Lung (tissue), 12 donors: ENCODE measurements around the gene IPO9. TPM values are rescaled to one million over a fixed set of nuclear protein-coding genes. Genes with fewer than 3 reads are reported as not detected.
A peak's percentile ranks its signal among the peaks of the same experiment; 100 is the strongest.

ENCODE experiments used
- ATAC-seq: fragments of 200-7000 bp; cut with Tn5 transposase; one replicate; pipeline ENCODE4 v1.9.1; 2020; ENCODE audit warnings: moderate number of reproducible peaks; ENCODE audit not compliant: insufficient read depth, low FRiP score
- DNase-seq, 3 donors: peaks; one replicate each; pipeline ENCODE4 v3.0.0-alpha.2; 2013 to 2017
- H3K27ac ChIP-seq, 2 donors: one replicate each; pipeline ENCODE4 v1.5.1; 2013; ENCODE audit warnings: mild to moderate bottlenecking in 2 of 2, moderate library complexity in 2 of 2, control low read depth in 1 of 2, inconsistent platforms in 1 of 2, low read depth in 1 of 2, low read length in 1 of 2
- H3K27me3 ChIP-seq, 3 donors: one replicate each; pipeline ENCODE4 v1.5.1; 2013; ENCODE audit warnings: low read length in 2 of 3; ENCODE audit not compliant: control insufficient read depth in 3 of 3, insufficient read depth in 3 of 3
- H3K36me3 ChIP-seq, 4 donors: one replicate each; pipeline ENCODE4 v1.5.1; 2013; ENCODE audit warnings: low read length in 4 of 4, mild to moderate bottlenecking in 1 of 4, moderate library complexity in 1 of 4; ENCODE audit not compliant: control insufficient read depth in 4 of 4, insufficient read depth in 4 of 4
- H3K4me1 ChIP-seq, 5 donors: one replicate each; pipeline ENCODE4 v1.5.1; 2013; ENCODE audit warnings: low read length in 5 of 5, mild to moderate bottlenecking in 2 of 5, moderate library complexity in 1 of 5; ENCODE audit not compliant: control insufficient read depth in 5 of 5, insufficient read depth in 5 of 5
- H3K4me3 ChIP-seq: one replicate; pipeline ENCODE4 v1.5.1; 2013; ENCODE audit warnings: mild to moderate bottlenecking, control low read depth, moderate library complexity
- H3K9ac ChIP-seq, 2 donors: one replicate each; pipeline ENCODE4 v1.5.1; 2013; ENCODE audit warnings: low read length in 2 of 2, control low read depth in 1 of 2; ENCODE audit not compliant: insufficient read depth in 1 of 2
- H3K9me3 ChIP-seq, 4 donors: one replicate each; pipeline ENCODE4 v1.5.1; 2013; ENCODE audit warnings: low read length in 3 of 4, mild to moderate bottlenecking in 1 of 4, moderate library complexity in 1 of 4; ENCODE audit not compliant: control insufficient read depth in 4 of 4, insufficient read depth in 3 of 4
- WGBS, 2 donors: extraction: QIAGEN DNeasy Blood & Tissue Kit; methylation state at CpG; one replicate each; pipeline ENCODE4 v1.1.7; 2013; 5-methylcytosine and 5-hydroxymethylcytosine counted together
- polyA plus RNA-seq, 2 donors: library from polyadenylated mRNA; stranded (reverse); fragments of 200-250 nt; gene quantifications; one replicate each; pipeline ENCODE4 v1.2.1, GENCODE V29; 2013
- total RNA-seq, 2 donors: library from RNA; depleted of rRNA in 1 of 2; stranded (reverse); fragments of >200 nt in 1 of 2; gene quantifications; one replicate each; pipeline ENCODE4 v1.2.1, GENCODE V29; 2014 to 2021
- TF ChIP-seq, protein P1 (sequence below): IDR thresholded peaks from 2 replicates; pipeline ENCODE4 v1.5.1; 2012; ENCODE audit warnings: mild to moderate bottlenecking; ENCODE audit errors: control extremely low read depth, extremely low read depth
- donor health status: control.
- donor health status: control.
- donor health status: Bipolar disorder and iron deficiency.
- donor health status: healthy.
- donor health status: DM: yes; HTN: yes; CAD: no.

The IPO9 gene
- total and polyA plus RNA-seq, 4 donors, result 16.7 to 52.3 (median 30.8) TPM

DNA sequence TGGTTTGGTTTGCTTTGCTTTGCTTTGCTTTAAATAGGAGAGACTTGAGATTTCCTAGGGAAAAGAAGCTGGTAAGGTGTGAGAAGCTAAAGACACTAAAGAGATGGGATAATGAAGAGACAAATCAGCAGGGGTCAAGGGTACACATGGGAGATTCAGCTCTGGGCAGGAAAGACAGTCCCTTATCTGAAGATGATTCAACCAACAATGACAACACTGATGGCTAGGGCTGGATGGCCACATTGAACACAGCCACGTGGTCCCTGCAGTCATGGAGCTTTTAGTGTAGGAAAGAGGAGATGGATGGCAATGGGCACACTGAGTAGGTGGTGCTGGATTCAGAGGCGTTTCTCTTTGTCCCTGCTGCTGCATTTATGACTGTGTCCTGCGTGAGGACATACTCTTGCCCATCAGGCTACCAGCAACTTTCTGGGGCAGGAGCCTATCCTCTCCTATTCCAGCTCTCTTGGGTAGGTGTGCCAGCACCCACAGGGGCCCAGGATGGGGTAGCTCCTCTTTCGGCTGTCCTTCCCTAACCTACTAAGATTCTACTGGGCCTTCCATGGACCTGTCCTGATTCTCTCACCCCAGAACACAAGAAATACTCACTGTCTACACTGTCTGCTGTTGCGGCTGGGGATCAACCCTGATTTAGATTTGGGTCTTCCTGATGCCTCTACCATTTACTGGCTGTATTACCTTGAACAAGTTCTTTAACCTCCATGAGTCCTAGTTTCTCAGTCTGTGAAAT, 58.3 kb downstream of the IPO9 start:
- DNase-seq, result peak in 1 of 3 donors; percentile 3
- Histone ChIP-seq H3K27ac (peak overlapping the region in 1 of 2 donors; percentile 78), H3K36me3 (no peaks in the 10 kb centered on the region), H3K27me3 (no peaks in the 10 kb centered on the region), H3K4me1 (peaks cover 0 to 18% (median 14%) of the 10 kb centered on the region in 5 donors), H3K9me3 (no peaks in the 10 kb centered on the region), H3K9ac (no peak overlapping the region), H3K4me3 (no peak overlapping the region)
- TF ChIP-seq, protein P1, sequence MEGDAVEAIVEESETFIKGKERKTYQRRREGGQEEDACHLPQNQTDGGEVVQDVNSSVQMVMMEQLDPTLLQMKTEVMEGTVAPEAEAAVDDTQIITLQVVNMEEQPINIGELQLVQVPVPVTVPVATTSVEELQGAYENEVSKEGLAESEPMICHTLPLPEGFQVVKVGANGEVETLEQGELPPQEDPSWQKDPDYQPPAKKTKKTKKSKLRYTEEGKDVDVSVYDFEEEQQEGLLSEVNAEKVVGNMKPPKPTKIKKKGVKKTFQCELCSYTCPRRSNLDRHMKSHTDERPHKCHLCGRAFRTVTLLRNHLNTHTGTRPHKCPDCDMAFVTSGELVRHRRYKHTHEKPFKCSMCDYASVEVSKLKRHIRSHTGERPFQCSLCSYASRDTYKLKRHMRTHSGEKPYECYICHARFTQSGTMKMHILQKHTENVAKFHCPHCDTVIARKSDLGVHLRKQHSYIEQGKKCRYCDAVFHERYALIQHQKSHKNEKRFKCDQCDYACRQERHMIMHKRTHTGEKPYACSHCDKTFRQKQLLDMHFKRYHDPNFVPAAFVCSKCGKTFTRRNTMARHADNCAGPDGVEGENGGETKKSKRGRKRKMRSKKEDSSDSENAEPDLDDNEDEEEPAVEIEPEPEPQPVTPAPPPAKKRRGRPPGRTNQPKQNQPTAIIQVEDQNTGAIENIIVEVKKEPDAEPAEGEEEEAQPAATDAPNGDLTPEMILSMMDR, result no peak
- ATAC-seq, result no peak
- 87 to 92% methylated on average over 5 of the region's 5 CpGs for WGBS, 2 donors

DNA sequence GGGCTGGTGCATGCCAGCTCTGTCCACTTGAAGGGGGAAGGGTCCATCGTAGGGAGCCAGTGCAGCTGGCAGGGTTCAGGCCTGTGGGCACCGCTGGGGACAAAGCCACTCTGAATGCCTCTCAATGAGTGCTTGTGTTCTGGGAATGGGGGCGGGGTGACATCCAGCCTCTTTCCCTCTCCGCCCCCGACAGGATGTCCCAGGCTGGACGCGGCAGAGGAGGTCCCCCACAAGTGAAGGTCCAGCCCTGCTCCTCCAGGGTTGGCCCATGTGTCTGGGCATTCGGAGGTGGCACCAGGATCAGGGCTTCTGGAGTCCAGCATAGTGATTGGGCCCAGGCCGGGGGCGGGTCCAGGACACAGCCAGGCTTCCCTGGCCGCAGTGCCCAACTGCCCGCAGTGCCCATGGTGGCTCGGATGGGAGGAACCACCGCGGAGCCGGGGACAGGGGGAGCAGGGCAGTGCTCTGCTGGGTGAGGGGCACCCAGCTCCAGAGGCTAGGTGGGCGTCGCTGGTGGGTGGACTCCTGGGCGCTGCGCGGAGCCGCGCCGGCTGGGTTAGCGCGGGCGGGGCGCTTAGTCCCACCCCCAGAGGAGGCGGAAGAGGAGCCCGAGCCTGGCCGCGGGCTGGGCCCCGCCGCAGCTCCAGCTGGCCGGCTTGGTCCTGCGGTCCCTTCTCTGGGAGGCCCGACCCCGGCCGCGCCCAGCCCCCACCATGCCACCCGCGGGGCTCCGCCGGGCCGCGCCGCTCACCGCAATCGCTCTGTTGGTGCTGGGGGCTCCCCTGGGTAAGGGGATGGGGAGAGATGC, 59.5 kb downstream of the IPO9 start, which contains the start of gene SHISA4:
SHISA4 (plus strand) TSS at position 617 of the 808 bp plus-strand sequence; CDS start at position 714, 97 bp downstream.
- peak; percentile 62 to 74 (median 63) for DNase-seq
- TF ChIP-seq, protein P1, result no peak
- no peaks in the 10 kb centered on the region for H3K36me3 ChIP-seq
- WGBS, 2 donors, result 3 to 8% methylated on average over 45 to 49 of the region's 49 CpGs
- H3K9me3 ChIP-seq, result no peaks in the 10 kb centered on the region
- H3K9ac ChIP-seq, result peak within 1 kb of the TSS; percentile 44 to 49
- no peaks in the 10 kb centered on the region for H3K27me3 ChIP-seq
- peaks cover 0 to 18% (median 10%) of the 10 kb centered on the region in 5 donors for H3K4me1 ChIP-seq
- peak within 1 kb of the TSS; percentile 81 for H3K4me3 ChIP-seq
- peak; percentile 87 for ATAC-seq
- H3K27ac ChIP-seq, result peak within 1 kb of the TSS; percentile 78

DNA sequence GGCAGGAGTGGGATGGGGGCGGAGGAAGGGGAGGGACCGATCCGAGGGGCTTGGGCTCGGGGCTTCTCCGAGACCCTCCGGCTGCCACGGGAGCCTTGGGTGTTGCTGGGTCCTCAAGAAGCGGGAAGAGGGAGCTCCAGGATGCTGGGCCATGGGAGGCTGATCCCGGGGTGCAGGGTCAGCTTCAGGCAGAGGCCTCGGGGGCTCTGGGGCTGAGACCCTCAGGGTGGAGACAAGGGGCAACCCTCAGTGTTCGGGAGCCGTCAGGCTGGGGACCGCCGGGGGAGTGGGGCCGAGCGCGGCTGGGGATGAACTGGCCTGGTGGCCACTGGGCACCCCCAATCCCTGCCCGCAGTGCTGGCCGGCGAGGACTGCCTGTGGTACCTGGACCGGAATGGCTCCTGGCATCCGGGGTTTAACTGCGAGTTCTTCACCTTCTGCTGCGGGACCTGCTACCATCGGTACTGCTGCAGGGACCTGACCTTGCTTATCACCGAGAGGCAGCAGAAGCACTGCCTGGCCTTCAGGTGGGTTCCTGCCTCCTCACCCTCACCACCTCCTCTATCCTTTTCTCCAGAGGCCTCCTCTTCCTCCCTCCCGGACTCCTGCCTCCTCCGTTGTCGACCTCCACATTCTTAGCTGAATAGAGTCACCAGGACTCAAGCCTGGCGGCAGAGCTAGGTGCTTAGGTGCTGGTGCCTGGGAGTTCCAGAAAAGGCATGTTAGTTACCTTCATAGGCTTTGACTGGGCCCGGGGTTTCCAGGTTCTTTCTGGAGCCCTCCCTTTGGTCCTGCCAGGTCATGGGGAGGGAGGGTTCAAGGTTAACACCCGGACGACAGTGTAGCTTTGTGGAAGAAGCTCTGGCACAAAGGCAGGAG, 60.4 kb downstream of the IPO9 start:
- DNase-seq (no peak), ATAC-seq (no peak)
- no peaks in the 10 kb centered on the region for H3K36me3 ChIP-seq
- peaks cover 0 to 17% (median 10%) of the 10 kb centered on the region in 5 donors for H3K4me1 ChIP-seq
- TF ChIP-seq, protein P1, result no peak
- peak overlapping the region in 1 of 2 donors; percentile 78 for H3K27ac ChIP-seq
- H3K27me3 ChIP-seq, result no peaks in the 10 kb centered on the region
- H3K4me3 ChIP-seq, result peak overlapping the region; percentile 81
- no peaks in the 10 kb centered on the region for H3K9me3 ChIP-seq
- 29 to 36% methylated on average over 32 to 33 of the region's 33 CpGs for WGBS, 2 donors
- H3K9ac ChIP-seq, result peak overlapping the region; percentile 17 to 49
